Mesenchymal stem cell (in vitro differentiated cells and primary cell): ENCODE data around the gene CHST3.
A peak's percentile ranks its signal among the peaks of the same experiment; 100 is the strongest.

Experiments used
- DNase-seq: peaks from one replicate; pipeline ENCODE4 v3.0.0-alpha.2; 2013
- H2AFZ ChIP-seq: one replicate; pipeline ENCODE4 v1.6.1; 2013; ENCODE audit warnings: low read depth, mild to moderate bottlenecking, control low read depth, inconsistent platforms, low read length, moderate library complexity
- H2AK5ac ChIP-seq: 2 replicates; pipeline ENCODE4 v1.6.1; 2013; ENCODE audit warnings: low read length, moderate library complexity, mild to moderate bottlenecking, inconsistent platforms; ENCODE audit not compliant: severe bottlenecking
- H2BK120ac ChIP-seq: one replicate; pipeline ENCODE4 v1.6.1; 2013; ENCODE audit warnings: low read depth, mild to moderate bottlenecking, inconsistent platforms, low read length, moderate library complexity
- H2BK12ac ChIP-seq, 2 experiments: one replicate each; pipeline ENCODE4 v1.6.1; 2013; ENCODE audit warnings: inconsistent platforms in 2 of 2, low read length in 2 of 2, mild to moderate bottlenecking in 2 of 2, moderate library complexity in 2 of 2, control low read depth in 1 of 2
- H2BK15ac ChIP-seq: one replicate; pipeline ENCODE4 v1.6.1; 2013; ENCODE audit warnings: mild to moderate bottlenecking, low read depth, inconsistent platforms; ENCODE audit not compliant: poor library complexity, severe bottlenecking
- H2BK5ac ChIP-seq: 2 replicates; pipeline ENCODE4 v1.6.1; 2013; ENCODE audit warnings: low read depth, mild to moderate bottlenecking, low read length, control low read depth, inconsistent platforms; ENCODE audit not compliant: poor library complexity, severe bottlenecking
- H3K14ac ChIP-seq, 2 experiments: one replicate each; pipeline ENCODE4 v1.6.1; 2013; ENCODE audit warnings: inconsistent platforms in 2 of 2, low read length in 2 of 2, control low read depth in 1 of 2, mild to moderate bottlenecking in 1 of 2, moderate library complexity in 1 of 2
- H3K18ac ChIP-seq, 2 experiments: one replicate each; pipeline ENCODE4 v1.6.1; 2013; ENCODE audit warnings: inconsistent platforms in 2 of 2, low read length in 2 of 2, control low read depth in 1 of 2, low read depth in 1 of 2, mild to moderate bottlenecking in 1 of 2
- H3K23ac ChIP-seq, 2 experiments: one replicate each; pipeline ENCODE4 v1.6.1; 2013; ENCODE audit warnings: inconsistent platforms in 2 of 2, low read length in 2 of 2, mild to moderate bottlenecking in 2 of 2, moderate library complexity in 2 of 2, control low read depth in 1 of 2
- H3K27ac ChIP-seq: 2 replicates; pipeline ENCODE4 v1.5.1; 2013; ENCODE audit warnings: mild to moderate bottlenecking, moderate library complexity, low read length, control low read depth, inconsistent platforms; ENCODE audit not compliant: poor library complexity, severe bottlenecking
- H3K27me3 ChIP-seq, 2 experiments: 2 replicates each; pipeline versions ENCODE4 v1.6.1 to v1.7.0; 2013; ENCODE audit warnings: low read length in 2 of 2, mild to moderate bottlenecking in 2 of 2, moderate library complexity in 2 of 2, control low read depth in 1 of 2, inconsistent platforms in 1 of 2; ENCODE audit not compliant: control insufficient read depth in 1 of 2, insufficient read depth in 1 of 2
- H3K36me3 ChIP-seq, 2 experiments: 2 replicates each; pipeline versions ENCODE4 v1.6.1 to v1.7.0; 2013; ENCODE audit warnings: low read length in 2 of 2, control low read depth in 1 of 2, inconsistent platforms in 1 of 2, low read depth in 1 of 2, mild to moderate bottlenecking in 1 of 2; ENCODE audit not compliant: insufficient read depth in 2 of 2, control insufficient read depth in 1 of 2
- H3K4ac ChIP-seq, 2 experiments: one replicate each; pipeline ENCODE4 v1.6.1; 2013; ENCODE audit warnings: inconsistent platforms in 2 of 2, low read length in 2 of 2, mild to moderate bottlenecking in 2 of 2, moderate library complexity in 2 of 2, control low read depth in 1 of 2, low read depth in 1 of 2
- H3K4me1 ChIP-seq: 2 replicates; pipeline ENCODE4 v1.6.1; 2013; ENCODE audit warnings: low read depth, low read length, control low read depth; ENCODE audit not compliant: control insufficient read depth, insufficient read depth
- H3K4me2 ChIP-seq: 2 replicates; pipeline ENCODE4 v1.6.1; 2013; ENCODE audit warnings: low read length, mild to moderate bottlenecking, inconsistent platforms; ENCODE audit not compliant: poor library complexity, severe bottlenecking
- H3K4me3 ChIP-seq, 2 experiments: 2 replicates each; pipeline versions ENCODE4 v1.5.1 to v1.7.0; 2013; ENCODE audit warnings: low read length in 2 of 2, mild to moderate bottlenecking in 2 of 2, control low read depth in 1 of 2, low read depth in 1 of 2; ENCODE audit not compliant: insufficient read depth in 1 of 2
- H3K79me1 ChIP-seq: replicated peaks from 2 replicates; pipeline ENCODE4 v1.6.1; 2013; ENCODE audit warnings: mild to moderate bottlenecking, control low read depth, low read length, inconsistent platforms; ENCODE audit not compliant: poor library complexity, severe bottlenecking
- H3K9ac ChIP-seq: 2 replicates; pipeline ENCODE4 v1.7.0; 2013; ENCODE audit warnings: mild to moderate bottlenecking, low read length, moderate library complexity
- H3K9me3 ChIP-seq: 2 replicates; pipeline ENCODE4 v1.7.0; 2013; ENCODE audit warnings: mild to moderate bottlenecking, low read length; ENCODE audit not compliant: control insufficient read depth
- H4K8ac ChIP-seq: one replicate; pipeline ENCODE4 v1.6.1; 2013; ENCODE audit warnings: inconsistent platforms, mild to moderate bottlenecking, low read length, moderate library complexity
- H4K91ac ChIP-seq: one replicate; pipeline ENCODE4 v1.6.1; 2013; ENCODE audit warnings: mild to moderate bottlenecking, low read length, inconsistent platforms
- WGBS: methylation state at CpG from one replicate; pipeline ENCODE4 v1.1.7; 2013; ENCODE audit warnings: mixed read lengths; 5-methylcytosine and 5-hydroxymethylcytosine counted together

CHST3 gene

DNA sequence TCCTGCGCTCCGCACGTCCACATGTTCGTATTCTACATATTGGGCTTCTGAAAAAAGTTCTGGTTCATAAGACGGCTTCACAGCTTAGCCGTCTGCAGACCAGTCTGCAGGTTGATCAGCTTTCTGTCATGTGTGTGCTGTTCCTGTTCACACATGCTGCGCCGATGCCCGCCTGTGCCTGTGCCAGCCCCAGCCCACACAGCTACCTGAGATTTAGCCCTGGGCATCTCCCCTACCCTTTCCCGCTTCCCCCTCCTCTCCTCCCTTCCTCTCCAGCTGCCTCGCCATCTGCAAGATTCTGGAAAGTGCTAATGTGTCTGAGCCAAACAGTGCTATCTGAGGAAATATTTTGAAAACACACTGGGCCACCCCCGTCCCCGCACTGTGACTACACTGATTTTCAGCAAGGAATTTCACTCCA is 7.1 kb downstream of the CHST3 start:
- Histone ChIP-seq H3K4me1 (peaks cover 63% of the 10 kb centered on the region), H3K9me3 (no peaks in the 10 kb centered on the region), H3K4ac (no peak overlapping the region), H3K4me3 (peak overlapping the region in 1 of 2 experiments; percentile 29), H3K14ac (no peak overlapping the region), H3K9ac (peak overlapping the region; percentile 54), H2BK15ac (no peak overlapping the region), H2BK120ac (no peak overlapping the region), H3K79me1 (peaks cover 40% of the 10 kb centered on the region), H3K23ac (peak overlapping the region in 1 of 2 experiments; percentile 70), H2AK5ac (peak overlapping the region; percentile 50), H4K91ac (peak overlapping the region; percentile 1), H3K18ac (peak overlapping the region in 1 of 2 experiments; percentile 49), H2BK12ac (peak overlapping the region in 1 of 2 experiments; percentile 73), H3K27me3 (no peaks in the 10 kb centered on the region), H3K27ac (no peak overlapping the region), H4K8ac (peak overlapping the region; percentile 27), H3K4me2 (no peak overlapping the region), H2BK5ac (no peak overlapping the region), H2AFZ (no peak overlapping the region), H3K36me3 (peaks cover 8 to 14% of the 10 kb centered on the region in 2 experiments)
- 98% methylated on average over 13 of the region's 13 CpGs for WGBS
- DNase-seq, result no peak

DNA sequence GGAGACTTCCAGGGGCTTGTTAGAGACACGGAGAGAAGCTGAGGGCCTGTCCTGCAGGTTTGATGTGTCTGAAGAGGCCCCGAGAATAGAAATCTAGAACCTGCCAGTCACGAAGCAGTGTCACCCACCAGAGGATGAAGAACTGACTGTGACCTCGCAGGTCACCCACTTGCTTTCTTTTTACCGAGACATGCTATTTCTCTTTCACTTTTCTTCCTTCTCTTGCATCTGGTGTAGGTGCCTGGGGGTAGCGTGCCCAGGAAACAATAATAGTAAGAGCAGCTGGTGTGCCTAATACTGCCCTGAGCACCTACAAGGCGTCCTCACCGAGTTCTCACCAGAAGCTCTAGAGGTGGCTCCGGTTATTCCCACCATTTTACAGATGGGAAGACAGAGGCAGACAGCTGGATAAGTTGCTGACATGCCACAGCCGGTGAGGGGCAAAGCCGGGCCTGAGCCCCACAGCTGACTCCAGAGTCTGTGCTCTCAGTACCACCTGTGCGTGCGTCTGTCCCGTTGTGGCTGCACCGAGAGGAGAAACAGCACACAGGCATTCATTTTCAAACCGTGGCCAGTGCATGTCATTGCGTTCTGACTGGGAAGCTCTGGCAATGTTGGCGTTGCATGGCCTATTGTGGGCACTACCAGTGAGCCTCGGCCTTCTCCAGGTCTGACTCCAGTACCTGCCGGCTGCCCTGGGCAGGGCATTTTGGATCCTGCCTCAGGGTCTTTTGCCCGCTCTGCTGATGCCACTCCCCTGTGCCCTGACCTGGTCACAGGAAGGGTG is 7.8 kb downstream of the CHST3 start:
- DNase-seq, result no peak
- H3K9ac ChIP-seq, result peak overlapping the region; percentile 54
- H3K14ac ChIP-seq, result no peak overlapping the region
- H2BK12ac ChIP-seq, result no peak overlapping the region
- 94% methylated on average over 21 of the region's 21 CpGs for WGBS
- H3K4ac ChIP-seq, result no peak overlapping the region
- H3K79me1 ChIP-seq, result peaks cover 37% of the 10 kb centered on the region
- peaks cover 8 to 14% of the 10 kb centered on the region in 2 experiments for H3K36me3 ChIP-seq
- H3K23ac ChIP-seq, result no peak overlapping the region
- no peak overlapping the region for H3K4me3 ChIP-seq
- no peak overlapping the region for H2AK5ac ChIP-seq
- no peak overlapping the region for H3K4me2 ChIP-seq
- peaks cover 62% of the 10 kb centered on the region for H3K4me1 ChIP-seq
- no peak overlapping the region for H2BK5ac ChIP-seq
- H4K91ac ChIP-seq, result no peak overlapping the region
- H3K9me3 ChIP-seq, result no peaks in the 10 kb centered on the region
- no peak overlapping the region for H2BK120ac ChIP-seq
- no peak overlapping the region for H3K18ac ChIP-seq
- H2AFZ ChIP-seq, result no peak overlapping the region
- no peak overlapping the region for H4K8ac ChIP-seq
- H3K27me3 ChIP-seq, result no peaks in the 10 kb centered on the region
- H3K27ac ChIP-seq, result no peak overlapping the region
- H2BK15ac ChIP-seq, result no peak overlapping the region

- H3K27me3 ChIP-seq, result no peaks in the 10 kb centered on the region
- no peak overlapping the region for H3K4ac ChIP-seq
- no peak overlapping the region for H3K27ac ChIP-seq
- H3K4me1 ChIP-seq, result peaks cover 60% of the 10 kb centered on the region
- no peak overlapping the region for H2BK15ac ChIP-seq
- no peak overlapping the region for H2AK5ac ChIP-seq
- H3K36me3 ChIP-seq, result peaks cover 8 to 14% of the 10 kb centered on the region in 2 experiments
- H4K8ac ChIP-seq, result peak overlapping the region; percentile 14
- H2BK120ac ChIP-seq, result no peak overlapping the region
- WGBS, result 90% methylated on average over 14 of the region's 14 CpGs
- no peak overlapping the region for H3K4me3 ChIP-seq
- H3K23ac ChIP-seq, result no peak overlapping the region
- no peak overlapping the region for H2BK5ac ChIP-seq
- H3K4me2 ChIP-seq, result no peak overlapping the region
- no peak overlapping the region for H3K9ac ChIP-seq
- H3K18ac ChIP-seq, result peak overlapping the region in 1 of 2 experiments; percentile 48
- H3K79me1 ChIP-seq, result peaks cover 38% of the 10 kb centered on the region
- DNase-seq, result no peak
- no peaks in the 10 kb centered on the region for H3K9me3 ChIP-seq
- no peak overlapping the region for H2AFZ ChIP-seq
- peak overlapping the region in 1 of 2 experiments; percentile 68 for H3K14ac ChIP-seq
- H2BK12ac ChIP-seq, result peak overlapping the region in 1 of 2 experiments; percentile 67
- peak overlapping the region; percentile 19 for H4K91ac ChIP-seq
These were observed 8.8 kb downstream of the CHST3 start for GRCh38 chr10:71972746-71973695.
